Upper lobe of left lung (tissue), 6 donors: ENCODE results near the gene FIBP. TPM values are rescaled to one million over a fixed set of nuclear protein-coding genes. Genes with fewer than 3 reads are reported as not detected.

Source experiments
- ATAC-seq, 2 donors: fragments of 200-7000 bp; cut with Tn5 transposase; one replicate each; pipeline ENCODE4 v1.9.1; 2022; ENCODE audit warnings: mild to moderate bottlenecking in 2 of 2, moderate library complexity in 2 of 2; ENCODE audit not compliant: low FRiP score in 2 of 2
- DNase-seq, 2 donors: peaks; one replicate each; pipeline ENCODE4 v3.0.0-alpha.2; 2019 to 2020
- H3K27ac ChIP-seq, 4 donors: fragments of 200-600 bp; sonication (generic); one replicate each; pipeline ENCODE4 v1.5.1; 2016 to 2019
- H3K27me3 ChIP-seq, 4 donors: fragments of 200-600 bp; sonication (generic); one replicate each; pipeline ENCODE4 v1.5.1; 2017 to 2019
- H3K36me3 ChIP-seq, 4 donors: fragments of 200-600 bp; sonication (generic); one replicate each; pipeline ENCODE4 v1.5.1; 2016 to 2019
- H3K4me1 ChIP-seq, 4 donors: fragments of 200-600 bp; sonication (generic); one replicate each; pipeline ENCODE4 v1.5.1; 2018 to 2019
- H3K4me3 ChIP-seq, 4 donors: fragments of 200-600 bp; sonication (generic); one replicate each; pipeline ENCODE4 v1.5.1; 2017 to 2019; ENCODE audit warnings: mild to moderate bottlenecking in 2 of 4, moderate library complexity in 1 of 4
- H3K9me3 ChIP-seq, 4 donors: fragments of 200-600 bp; sonication (generic); one replicate each; pipeline ENCODE4 v1.5.1; 2018 to 2019
- EP300 ChIP-seq, 4 donors: sonication (generic); formaldehyde crosslinking; IDR thresholded peaks; one replicate each; pipeline ENCODE4 v1.5.1; 2017; ENCODE audit warnings: antibody characterized with exemption in 4 of 4, control low read depth in 2 of 4
- POLR2A ChIP-seq, 4 donors: fragments of 450-650 bp; IDR thresholded peaks; one replicate each; pipeline ENCODE4 v1.5.1; 2016 to 2017; ENCODE audit warnings: antibody characterized with exemption in 4 of 4, mild to moderate bottlenecking in 2 of 4
- POLR2AphosphoS5 ChIP-seq, 2 donors: sonication (generic); formaldehyde crosslinking; IDR thresholded peaks; one replicate each; pipeline ENCODE4 v1.5.1; 2017; ENCODE audit warnings: antibody characterized with exemption in 2 of 2
- WGBS, 2 donors: methylation state at CpG; one replicate each; pipeline ENCODE4 v1.1.5; 2017 to 2018; 5-methylcytosine and 5-hydroxymethylcytosine counted together
- total RNA-seq, 6 donors: library from RNA; depleted of rRNA in 4 of 6; stranded (reverse); fragments of >200 nt in 4 of 6; gene quantifications; one replicate each; pipeline versions ENCODE4 v1.1.0 to v1.2.1, GENCODE V29; 2016 to 2021
- TF ChIP-seq, protein P1 (sequence below), 6 experiments: fragments of 450-650 bp in 4 of 6; fragments of 200-600 bp in 2 of 6; sonication (generic) in 2 of 6; IDR thresholded peaks; one replicate each; pipeline ENCODE4 v1.5.1; 2016 to 2019; ENCODE audit warnings: antibody characterized with exemption in 6 of 6
- donor health status: DM: no; HTN: no; CAD: no; lungs with moderate emphysema.
- donor health status: DM: no; HTN: yes; CAD: no; lungs with severe emphysema.

The FIBP gene
- total RNA-seq, 6 donors from 2014 or later = 46.8 to 77.7 (median 57.0) TPM

DNA sequence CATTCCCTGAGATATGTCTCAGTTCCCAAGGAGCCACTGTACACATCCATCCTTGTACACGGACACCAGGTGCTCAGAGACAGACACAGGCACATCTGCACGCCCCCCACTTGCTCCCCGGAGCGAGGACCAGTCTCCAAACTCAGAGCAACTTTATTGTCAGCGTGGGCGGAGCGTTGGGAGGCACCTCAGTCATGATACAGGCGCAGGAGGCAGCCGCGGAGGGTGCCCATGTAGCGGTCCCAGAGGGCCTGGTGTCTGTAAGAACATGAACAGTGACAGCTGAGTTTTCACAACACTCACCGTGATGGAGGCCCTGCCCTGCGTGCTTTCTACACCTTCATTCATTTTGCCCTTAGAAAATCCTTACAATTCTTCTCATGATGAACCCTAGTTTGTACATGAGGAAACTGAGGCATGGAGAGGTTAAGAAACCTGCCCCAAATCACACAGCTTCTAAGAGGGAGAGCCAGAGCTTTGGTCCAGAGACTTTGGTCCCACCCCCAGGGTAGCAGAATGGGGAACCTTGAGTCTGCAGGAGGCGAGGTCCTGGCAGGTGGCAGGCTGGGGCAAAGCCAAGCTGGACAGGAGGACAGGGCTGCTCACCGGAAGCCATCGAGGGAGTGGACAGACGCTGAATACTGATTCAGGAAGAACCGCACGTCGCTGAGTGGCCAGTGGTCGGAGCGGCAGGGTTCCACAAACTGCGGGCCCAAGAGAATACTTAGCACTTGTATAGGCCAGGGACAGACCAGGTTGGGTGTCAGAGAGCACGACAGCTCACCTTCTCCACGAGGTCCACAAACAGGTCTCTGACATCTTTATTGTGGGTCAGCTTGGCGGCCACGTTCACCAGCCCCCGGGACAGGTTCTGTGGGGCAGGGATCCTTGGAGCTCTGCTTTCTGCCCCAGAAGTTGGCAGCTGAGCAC, 4.2 kb downstream of the FIBP start:
- H3K4me1 ChIP-seq = peaks cover 13 to 28% (median 23%) of the 10 kb centered on the region in 4 donors

GRCh38 chr11:65883058-65883761, 5.1 kb downstream of the FIBP start:
- 86 to 92% methylated on average over 11 to 13 of the region's 13 CpGs for WGBS, 2 donors
- DNase-seq = no peak
- no peaks in the 10 kb centered on the region for H3K27me3 ChIP-seq

More for the DNA sequence above, 4.2 kb downstream of the FIBP start:
- Histone ChIP-seq H3K27me3 (no peaks in the 10 kb centered on the region), H3K36me3 (peaks cover 6 to 48% (median 30%) of the 10 kb centered on the region in 4 donors), H3K27ac (peak overlapping the region in 1 of 4 donors; percentile 56), H3K4me3 (no peak overlapping the region), H3K9me3 (no peaks in the 10 kb centered on the region)
- WGBS, 2 donors = 86 to 87% methylated on average over 17 to 28 of the region's 28 CpGs
- ATAC-seq (no peak), DNase-seq (peak in 1 of 2 donors; percentile 56)
- no peak for TF ChIP-seq EP300 (IDR thresholded peaks at IDR 0.05)
- TF ChIP-seq POLR2AphosphoS5 (IDR thresholded peaks at IDR 0.05) = no peak
- TF ChIP-seq, protein P1, sequence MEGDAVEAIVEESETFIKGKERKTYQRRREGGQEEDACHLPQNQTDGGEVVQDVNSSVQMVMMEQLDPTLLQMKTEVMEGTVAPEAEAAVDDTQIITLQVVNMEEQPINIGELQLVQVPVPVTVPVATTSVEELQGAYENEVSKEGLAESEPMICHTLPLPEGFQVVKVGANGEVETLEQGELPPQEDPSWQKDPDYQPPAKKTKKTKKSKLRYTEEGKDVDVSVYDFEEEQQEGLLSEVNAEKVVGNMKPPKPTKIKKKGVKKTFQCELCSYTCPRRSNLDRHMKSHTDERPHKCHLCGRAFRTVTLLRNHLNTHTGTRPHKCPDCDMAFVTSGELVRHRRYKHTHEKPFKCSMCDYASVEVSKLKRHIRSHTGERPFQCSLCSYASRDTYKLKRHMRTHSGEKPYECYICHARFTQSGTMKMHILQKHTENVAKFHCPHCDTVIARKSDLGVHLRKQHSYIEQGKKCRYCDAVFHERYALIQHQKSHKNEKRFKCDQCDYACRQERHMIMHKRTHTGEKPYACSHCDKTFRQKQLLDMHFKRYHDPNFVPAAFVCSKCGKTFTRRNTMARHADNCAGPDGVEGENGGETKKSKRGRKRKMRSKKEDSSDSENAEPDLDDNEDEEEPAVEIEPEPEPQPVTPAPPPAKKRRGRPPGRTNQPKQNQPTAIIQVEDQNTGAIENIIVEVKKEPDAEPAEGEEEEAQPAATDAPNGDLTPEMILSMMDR (IDR thresholded peaks at IDR 0.05) = no peak
- TF ChIP-seq POLR2A (IDR thresholded peaks at IDR 0.05) = no peak

GRCh38 chr11:65882120-65883057, 5.9 kb downstream of the FIBP start:
- 89 to 91% methylated on average over 23 to 30 of the region's 30 CpGs for WGBS, 2 donors
- H3K27ac ChIP-seq = no peak overlapping the region
- H3K27me3 ChIP-seq = no peaks in the 10 kb centered on the region
- H3K36me3 ChIP-seq = peaks cover 6 to 48% (median 30%) of the 10 kb centered on the region in 4 donors
- no peak overlapping the region for H3K4me3 ChIP-seq
- TF ChIP-seq POLR2A (IDR thresholded peaks at IDR 0.05) (no peak), POLR2AphosphoS5 (IDR thresholded peaks at IDR 0.05) (no peak), EP300 (IDR thresholded peaks at IDR 0.05) (no peak)
- TF ChIP-seq, protein P1 (IDR thresholded peaks at IDR 0.05) = no peak
- ATAC-seq (no peak), DNase-seq (peak in 1 of 2 donors; percentile 63)
- H3K4me1 ChIP-seq = peaks cover 2 to 16% (median 12%) of the 10 kb centered on the region in 4 donors
- no peaks in the 10 kb centered on the region for H3K9me3 ChIP-seq

More at GRCh38 chr11:65883058-65883761, 5.1 kb downstream of the FIBP start:
- peaks cover 6 to 48% (median 30%) of the 10 kb centered on the region in 4 donors for H3K36me3 ChIP-seq
- no peak overlapping the region for H3K4me3 ChIP-seq
- H3K27ac ChIP-seq = no peak overlapping the region
- H3K4me1 ChIP-seq = peaks cover 8 to 24% (median 18%) of the 10 kb centered on the region in 4 donors
- no peak for ATAC-seq
- H3K9me3 ChIP-seq = no peaks in the 10 kb centered on the region
- TF ChIP-seq POLR2A (IDR thresholded peaks at IDR 0.05) = no peak
- TF ChIP-seq, protein P1 (IDR thresholded peaks at IDR 0.05) = no peak
- no peak for TF ChIP-seq EP300 (IDR thresholded peaks at IDR 0.05)
- no peak for TF ChIP-seq POLR2AphosphoS5 (IDR thresholded peaks at IDR 0.05)

- Histone ChIP-seq H3K36me3 (peaks cover 6 to 39% (median 30%) of the 10 kb centered on the region in 4 donors), H3K27ac (peak overlapping the region in 2 of 4 donors; percentile 12 to 35), H3K4me3 (peak overlapping the region in 1 of 4 donors; percentile 13), H3K4me1 (peaks cover 0 to 11% (median 8%) of the 10 kb centered on the region in 4 donors), H3K27me3 (no peaks in the 10 kb centered on the region), H3K9me3 (no peaks in the 10 kb centered on the region)
- TF ChIP-seq, protein P1 (IDR thresholded peaks at IDR 0.05) = no peak
- TF ChIP-seq POLR2AphosphoS5 (IDR thresholded peaks at IDR 0.05) (no peak), POLR2A (IDR thresholded peaks at IDR 0.05) (no peak), EP300 (IDR thresholded peaks at IDR 0.05) (no peak)
- 50 to 94% methylated on average over 3 to 6 of the region's 7 CpGs for WGBS, 2 donors
- no peak for DNase-seq
- ATAC-seq = no peak
Measured at GRCh38 chr11:65880844-65881421, 7.3 kb downstream of the FIBP start.
